Islet of Langerhans (tissue), 1 donor: ENCODE results near the gene MX2.

ENCODE experiments used
- FAIRE-seq: peaks from one replicate; lab custom pipeline; 2011; peaks lifted over from hg19 to GRCh38; lab: Jason Lieb, UNC

Gene MX2

GRCh38 chr21:41438425-41439113, 76.7 kb downstream of the MX2 start:
- FAIRE-seq, result no peak

GRCh38 chr21:41439248-41439647, 77.4 kb downstream of the MX2 start:
- no peak for FAIRE-seq

DNA sequence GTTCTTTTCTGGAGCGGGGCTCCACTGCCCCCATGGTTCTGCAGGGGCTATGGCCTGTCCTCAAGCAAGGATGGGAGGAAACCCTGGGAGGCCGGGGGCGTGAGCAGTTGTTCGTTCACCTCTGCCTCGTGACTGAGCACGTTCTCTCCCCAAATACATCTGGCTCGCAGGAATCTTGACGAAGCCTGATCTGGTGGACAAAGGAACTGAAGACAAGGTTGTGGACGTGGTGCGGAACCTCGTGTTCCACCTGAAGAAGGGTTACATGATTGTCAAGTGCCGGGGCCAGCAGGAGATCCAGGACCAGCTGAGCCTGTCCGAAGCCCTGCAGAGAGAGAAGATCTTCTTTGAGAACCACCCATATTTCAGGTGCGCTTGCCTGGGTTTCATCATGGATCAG, 79.7 kb downstream of the MX2 start:
- no peak for FAIRE-seq

DNA sequence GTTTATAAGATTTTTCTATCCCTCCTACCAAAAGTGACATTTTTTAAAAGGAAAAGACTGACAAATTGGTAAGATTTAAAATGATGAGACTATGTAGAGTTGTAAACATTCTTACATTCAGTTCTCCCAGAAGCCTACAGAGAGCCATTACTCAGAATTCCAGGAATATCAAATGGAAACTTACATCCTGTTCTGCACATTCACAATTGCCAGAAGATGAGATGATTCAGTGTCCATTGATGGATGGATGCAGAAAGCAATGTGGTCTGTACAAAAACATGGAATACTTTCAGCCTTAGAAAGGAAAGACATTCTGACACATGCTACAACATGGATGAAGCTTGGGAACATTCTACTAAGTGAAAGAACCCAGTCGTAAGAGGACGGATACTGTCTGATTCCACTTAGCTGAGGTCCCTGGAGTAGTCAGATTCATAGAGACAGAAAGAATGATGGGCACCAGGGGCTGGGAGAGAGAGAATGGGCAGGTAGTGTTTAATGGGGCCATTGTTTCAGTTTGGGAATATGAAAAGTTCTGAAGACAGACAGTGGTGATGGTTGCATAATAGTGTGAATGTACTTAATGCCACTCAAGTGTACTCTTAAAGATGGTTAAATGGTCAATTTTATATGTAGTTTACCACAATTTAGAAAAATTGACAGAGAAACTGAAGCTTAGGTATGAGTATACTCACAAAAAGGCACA, 80.8 kb downstream of the MX2 start:
- no peak for FAIRE-seq

- no peak for FAIRE-seq
Measured at GRCh38 chr21:41443562-41443961, 81.7 kb downstream of the MX2 start.

GRCh38 chr21:41444703-41445464, 83.1 kb downstream of the MX2 start:
- no peak for FAIRE-seq

DNA sequence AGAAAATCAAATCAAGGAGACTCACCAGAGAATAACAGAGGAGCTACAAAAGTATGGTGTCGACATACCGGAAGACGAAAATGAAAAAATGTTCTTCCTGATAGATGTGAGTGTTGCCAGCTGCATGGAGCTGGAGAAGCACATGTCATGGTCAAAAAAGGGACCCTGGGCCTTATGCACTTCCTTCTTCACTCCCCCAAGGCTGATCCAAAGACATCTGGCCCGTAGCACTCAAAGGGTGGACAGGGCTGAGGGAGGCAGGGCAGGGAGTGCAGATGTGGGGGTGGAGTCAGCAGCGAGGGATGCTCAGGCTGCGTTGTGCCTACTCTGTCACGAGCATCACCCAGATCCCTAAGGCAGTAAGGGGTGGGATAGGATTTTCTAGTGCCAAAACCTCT, 83.6 kb downstream of the MX2 start:
- FAIRE-seq, result no peak

- FAIRE-seq, result no peak
Measured at GRCh38 chr21:41446586-41446985, 84.8 kb downstream of the MX2 start.

DNA sequence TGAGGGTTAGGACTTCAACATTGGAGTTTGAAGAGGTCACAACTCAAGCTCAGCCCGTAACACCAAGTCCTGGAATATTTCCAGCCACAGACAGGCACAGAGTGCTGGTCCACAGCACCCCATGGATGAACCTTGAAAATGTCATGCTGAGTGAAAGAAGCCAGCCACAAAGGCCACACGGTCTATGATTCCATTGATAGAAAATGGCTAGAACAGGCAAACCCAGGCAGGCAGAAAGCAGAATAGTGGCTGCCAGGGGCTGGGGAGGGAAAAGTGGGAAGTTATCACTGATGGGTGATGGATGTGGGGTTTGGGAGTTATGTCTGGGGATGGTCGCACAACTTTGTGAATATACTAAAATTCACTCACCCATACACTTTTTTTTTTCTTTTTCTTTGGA, 85.5 kb downstream of the MX2 start:
- FAIRE-seq, result no peak

- no peak for FAIRE-seq
Measured at GRCh38 chr21:41449613-41450012, 87.8 kb downstream of the MX2 start.

GRCh38 chr21:41451753-41452676, 90.2 kb downstream of the MX2 start:
- no peak for FAIRE-seq

- FAIRE-seq, result no peak
Measured at GRCh38 chr21:41453198-41453597, 91.4 kb downstream of the MX2 start.

DNA sequence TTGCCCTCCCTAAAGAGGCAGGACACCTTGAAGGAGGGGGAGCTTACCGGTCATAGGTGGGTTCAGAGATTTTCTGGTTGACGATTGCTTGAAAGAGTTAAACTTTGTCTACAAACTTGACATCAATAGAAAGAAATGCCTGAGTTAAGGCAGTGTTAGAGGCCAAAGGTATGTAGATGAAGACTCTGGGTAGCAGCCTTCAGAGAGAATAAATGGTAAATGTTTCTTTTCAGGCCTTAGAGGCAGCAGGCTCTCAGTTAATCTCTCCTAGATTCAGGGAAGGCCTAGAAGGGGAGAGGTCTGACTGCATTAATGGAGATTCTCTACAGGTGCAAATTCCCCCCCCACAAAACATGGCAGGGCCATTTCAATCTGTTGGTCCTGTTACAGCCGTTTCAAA, 91.9 kb downstream of the MX2 start:
- no peak for FAIRE-seq

DNA sequence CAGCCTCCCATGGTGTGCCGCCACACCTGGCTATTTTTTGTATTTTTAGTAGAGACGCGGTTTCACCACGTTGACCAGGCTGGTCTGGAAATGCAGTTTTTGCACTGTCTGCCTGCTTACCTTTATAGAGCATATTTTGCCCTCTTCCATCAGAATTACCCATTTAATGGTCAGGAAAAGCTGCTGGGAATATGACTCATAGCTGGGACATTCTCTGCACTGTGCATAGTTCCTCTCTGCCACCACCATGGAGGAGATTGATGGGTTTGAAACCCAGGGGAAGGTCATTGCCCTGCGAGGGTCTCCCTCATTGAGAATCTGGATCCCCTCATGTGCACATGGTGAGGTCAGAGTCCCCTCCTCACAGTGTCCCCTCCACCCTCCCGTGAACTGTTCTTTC, 96.3 kb downstream of the MX2 start:
- no peak for FAIRE-seq

GRCh38 chr21:41458559-41458958, 96.7 kb downstream of the MX2 start:
- no peak for FAIRE-seq
